GM20000 (cell line): ENCODE measurements around the gene KLRF1.

Experiments used
- DNase-seq: peaks from one replicate; pipeline ENCODE4 v3.0.0; 2012; ENCODE audit warnings: low spot score
- TF ChIP-seq, protein P1 (sequence below): IDR thresholded peaks from 2 replicates; pipeline ENCODE4 v1.5.1; 2012; ENCODE audit warnings: mild to moderate bottlenecking, control low read depth; ENCODE audit errors: extremely low read depth, missing control alignments

KLRF1 gene

GRCh38 chr12:9786726-9787717, 40.3 kb upstream of the KLRF1 start:
- TF ChIP-seq, protein P1, sequence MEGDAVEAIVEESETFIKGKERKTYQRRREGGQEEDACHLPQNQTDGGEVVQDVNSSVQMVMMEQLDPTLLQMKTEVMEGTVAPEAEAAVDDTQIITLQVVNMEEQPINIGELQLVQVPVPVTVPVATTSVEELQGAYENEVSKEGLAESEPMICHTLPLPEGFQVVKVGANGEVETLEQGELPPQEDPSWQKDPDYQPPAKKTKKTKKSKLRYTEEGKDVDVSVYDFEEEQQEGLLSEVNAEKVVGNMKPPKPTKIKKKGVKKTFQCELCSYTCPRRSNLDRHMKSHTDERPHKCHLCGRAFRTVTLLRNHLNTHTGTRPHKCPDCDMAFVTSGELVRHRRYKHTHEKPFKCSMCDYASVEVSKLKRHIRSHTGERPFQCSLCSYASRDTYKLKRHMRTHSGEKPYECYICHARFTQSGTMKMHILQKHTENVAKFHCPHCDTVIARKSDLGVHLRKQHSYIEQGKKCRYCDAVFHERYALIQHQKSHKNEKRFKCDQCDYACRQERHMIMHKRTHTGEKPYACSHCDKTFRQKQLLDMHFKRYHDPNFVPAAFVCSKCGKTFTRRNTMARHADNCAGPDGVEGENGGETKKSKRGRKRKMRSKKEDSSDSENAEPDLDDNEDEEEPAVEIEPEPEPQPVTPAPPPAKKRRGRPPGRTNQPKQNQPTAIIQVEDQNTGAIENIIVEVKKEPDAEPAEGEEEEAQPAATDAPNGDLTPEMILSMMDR, result no peak
- no peak for DNase-seq

DNA sequence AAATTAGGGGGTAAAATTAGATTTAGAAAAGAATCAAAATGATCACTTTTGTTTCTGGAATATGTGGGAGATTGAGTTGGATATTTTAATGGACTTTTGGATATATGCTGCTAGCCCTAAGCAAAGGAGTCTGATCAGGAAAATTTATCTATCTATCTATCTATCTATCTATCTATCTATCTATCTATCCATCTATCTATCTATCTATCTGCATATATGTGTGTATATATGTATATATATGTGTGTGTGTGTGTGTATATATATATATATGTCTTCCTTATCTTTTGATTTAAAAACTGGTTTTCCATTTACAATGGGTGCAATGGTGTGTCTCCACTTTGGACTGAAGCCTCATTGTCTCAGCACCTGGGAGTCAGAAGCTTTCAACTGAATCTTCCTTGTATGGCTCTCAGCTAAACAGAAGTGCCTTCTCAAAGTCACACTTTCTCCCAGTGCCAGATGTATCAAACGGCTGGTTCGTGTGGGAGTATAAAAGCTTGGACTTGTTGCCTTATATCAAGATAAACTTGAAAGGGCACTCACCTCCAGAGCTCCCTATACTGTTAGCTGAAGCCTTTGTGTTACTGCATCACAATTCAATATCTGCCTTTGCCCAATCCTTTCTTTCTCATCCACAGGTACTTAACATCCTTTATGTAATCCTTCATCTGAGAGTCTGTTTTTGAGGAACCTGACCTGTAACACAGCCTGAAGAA, 34.9 kb upstream of the KLRF1 start:
- TF ChIP-seq, protein P1, result no peak
- no peak for DNase-seq

GRCh38 chr12:9792961-9793617, 34.2 kb upstream of the KLRF1 start:
- no peak for DNase-seq
- TF ChIP-seq, protein P1, result no peak

- TF ChIP-seq, protein P1, result no peak
- no peak for DNase-seq
Measured at GRCh38 chr12:9793779-9794395, 33.4 kb upstream of the KLRF1 start.

DNA sequence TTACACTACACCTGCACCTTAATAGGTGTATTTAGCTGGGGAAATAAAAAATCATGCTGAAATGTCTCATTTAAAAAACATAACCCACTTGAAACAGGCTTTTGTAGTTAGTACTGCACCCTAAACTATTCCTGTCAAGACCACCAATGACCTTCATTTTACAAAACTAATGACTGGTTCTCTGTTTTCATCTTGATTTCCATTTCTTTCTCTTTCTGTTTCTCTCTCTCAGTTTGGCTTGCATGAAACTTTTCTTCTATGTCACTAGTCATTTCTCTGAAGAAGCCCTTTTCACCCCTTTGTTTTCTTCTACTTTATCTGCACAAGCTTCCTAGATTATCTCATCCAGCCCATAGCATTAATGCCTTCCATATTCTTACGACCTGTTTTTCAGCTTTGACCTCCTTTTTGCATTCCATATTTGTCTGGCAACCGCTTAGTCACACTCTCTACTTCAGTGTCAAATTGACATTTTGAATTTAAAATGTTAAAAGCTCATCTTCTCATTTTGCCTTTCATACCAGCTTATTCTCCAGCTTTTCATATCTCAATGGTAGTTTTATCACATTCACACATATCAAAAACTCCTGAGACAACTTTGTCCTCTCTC, 32.7 kb upstream of the KLRF1 start:
- DNase-seq, result peak; percentile 11
- TF ChIP-seq, protein P1, result no peak

GRCh38 chr12:9795945-9796344, 31.3 kb upstream of the KLRF1 start:
- TF ChIP-seq, protein P1, result no peak

More at GRCh38 chr12:9795945-9796344, 31.3 kb upstream of the KLRF1 start:
- no peak for DNase-seq
